HEK293 (cell line): ENCODE data around the gene IL5.

Source experiments
- CTCF ChIA-PET: fragments of 350-600 bp; formaldehyde crosslinking; extraction: SDS; loops from one replicate; lab custom pipeline; 2021; ENCODE audit warnings: antibody characterized with exemption; lab: Yijun Ruan, JAX
- POLR2A ChIA-PET: fragments of 300-600 bp; formaldehyde crosslinking; extraction: SDS; loops from one replicate; lab custom pipeline; 2020; ENCODE audit warnings: antibody characterized with exemption, inconsistent platforms; lab: Yijun Ruan, JAX
- H3K27ac ChIP-seq: fragments of 200-500 bp; sonication (Bioruptor generic); 2 replicates; pipeline ENCODE4 v1.5.1; 2014; ENCODE audit warnings: low read depth, low read length, control low read depth, inconsistent platforms; ENCODE audit errors: extremely low read depth
- H3K36me3 ChIP-seq, 2 experiments: fragments of 200-500 bp in 1 of 2; sonication (Bioruptor generic) in 1 of 2; 1 replicate in 1 of 2; 2 replicates in 1 of 2; pipeline ENCODE4 v1.5.1; 2014 to 2017; ENCODE audit warnings: inconsistent platforms in 2 of 2, low read length in 2 of 2; ENCODE audit not compliant: control insufficient read depth in 2 of 2, insufficient read depth in 1 of 2
- H3K4me1 ChIP-seq: fragments of 200-500 bp; sonication (Bioruptor generic); 2 replicates; pipeline ENCODE4 v1.5.1; 2014; ENCODE audit warnings: mild to moderate bottlenecking, low read length, inconsistent platforms; ENCODE audit not compliant: control insufficient read depth, insufficient read depth
- H3K4me3 ChIP-seq: 2 replicates; pipeline ENCODE4 v1.5.1; 2011; ENCODE audit warnings: low read depth, mild to moderate bottlenecking, control low read depth, low read length, moderate library complexity
- H3K9me3 ChIP-seq: fragments of 200-500 bp; sonication (Bioruptor generic); 2 replicates; pipeline ENCODE4 v1.5.1; 2014; ENCODE audit warnings: low read depth, low read length, inconsistent platforms; ENCODE audit not compliant: control insufficient read depth, insufficient read depth
- ZNF629 ChIP-seq: fragments of 450-650 bp; formaldehyde crosslinking; IDR thresholded peaks from 2 replicates; pipeline ENCODE4 v1.5.1; 2017; ENCODE audit warnings: missing biosample characterization, missing genetic modification characterization

IL5 gene

GRCh38 chr5:132492386-132493125, 50.8 kb downstream of the IL5 start:
- Histone ChIP-seq H3K27ac (no peak overlapping the region), H3K4me3 (no peak overlapping the region), H3K4me1 (peaks cover 6% of the 10 kb centered on the region), H3K9me3 (no peaks in the 10 kb centered on the region), H3K36me3 (peaks cover 0 to 15% of the 10 kb centered on the region in 2 experiments; a peak in 1 of 3 replicates)
- CTCF ChIA-PET, result interaction anchor here (0.6 to 1.6 kb wide), 5 partner anchors 8 to 255 kb away, joined by 3 to 4 read pairs (median 3); no protein-coding TSS in a partner anchor
- no peak for TF ChIP-seq ZNF629 (tag by site-specific recombination)
- POLR2A ChIA-PET, result interaction anchor here (1.3 kb wide), 1 partner anchor 200 kb away, joined by 3 read pairs; no protein-coding TSS in a partner anchor
